ENCODE measurements around the gene ZMYM4. TPM values are rescaled to one million over a fixed set of nuclear protein-coding genes. Genes with fewer than 3 reads are reported as not detected.

The ZMYM4 gene
- total RNA-seq, 4 donors from 2014 or later = 19.7 to 84.9 (median 49.9) TPM

DNA sequence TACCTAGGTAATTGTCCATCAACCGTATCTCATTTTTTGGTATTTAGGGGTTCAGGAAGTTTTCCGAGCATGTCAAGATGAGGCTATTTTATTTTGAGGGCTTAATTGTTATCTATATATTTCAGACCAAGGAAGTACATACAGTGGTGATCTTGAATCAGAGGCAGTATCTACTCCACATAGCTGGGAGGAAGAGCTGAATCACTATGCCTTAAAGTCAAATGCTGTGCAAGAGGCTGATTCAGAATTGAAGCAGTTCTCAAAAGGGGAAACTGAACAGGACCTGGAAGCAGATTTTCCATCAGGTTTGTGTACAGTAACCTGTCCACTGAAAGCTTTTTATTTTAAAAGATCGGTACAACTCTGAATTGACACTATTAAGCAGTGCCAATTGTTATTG lies 130.2 kb downstream of the ZMYM4 start:
- Histone ChIP-seq H3K27ac (no peak overlapping the region), H3K27me3 (no peaks in the 10 kb centered on the region), H3K36me3 (no peaks in the 10 kb centered on the region), H3K9me3 (no peaks in the 10 kb centered on the region), H3K4me3 (no peak overlapping the region), H3K4me1 (no peaks in the 10 kb centered on the region)
- DNase-seq = no peak
- no peak for TF ChIP-seq POLR2A (IDR thresholded peaks at IDR 0.05)
- TF ChIP-seq, protein P1, sequence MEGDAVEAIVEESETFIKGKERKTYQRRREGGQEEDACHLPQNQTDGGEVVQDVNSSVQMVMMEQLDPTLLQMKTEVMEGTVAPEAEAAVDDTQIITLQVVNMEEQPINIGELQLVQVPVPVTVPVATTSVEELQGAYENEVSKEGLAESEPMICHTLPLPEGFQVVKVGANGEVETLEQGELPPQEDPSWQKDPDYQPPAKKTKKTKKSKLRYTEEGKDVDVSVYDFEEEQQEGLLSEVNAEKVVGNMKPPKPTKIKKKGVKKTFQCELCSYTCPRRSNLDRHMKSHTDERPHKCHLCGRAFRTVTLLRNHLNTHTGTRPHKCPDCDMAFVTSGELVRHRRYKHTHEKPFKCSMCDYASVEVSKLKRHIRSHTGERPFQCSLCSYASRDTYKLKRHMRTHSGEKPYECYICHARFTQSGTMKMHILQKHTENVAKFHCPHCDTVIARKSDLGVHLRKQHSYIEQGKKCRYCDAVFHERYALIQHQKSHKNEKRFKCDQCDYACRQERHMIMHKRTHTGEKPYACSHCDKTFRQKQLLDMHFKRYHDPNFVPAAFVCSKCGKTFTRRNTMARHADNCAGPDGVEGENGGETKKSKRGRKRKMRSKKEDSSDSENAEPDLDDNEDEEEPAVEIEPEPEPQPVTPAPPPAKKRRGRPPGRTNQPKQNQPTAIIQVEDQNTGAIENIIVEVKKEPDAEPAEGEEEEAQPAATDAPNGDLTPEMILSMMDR (IDR thresholded peaks at IDR 0.05) = no peak
- intact Hi-C loops (cut with DNase I; ENCODE audit: low total_unique reads) = no loop called here

DNA sequence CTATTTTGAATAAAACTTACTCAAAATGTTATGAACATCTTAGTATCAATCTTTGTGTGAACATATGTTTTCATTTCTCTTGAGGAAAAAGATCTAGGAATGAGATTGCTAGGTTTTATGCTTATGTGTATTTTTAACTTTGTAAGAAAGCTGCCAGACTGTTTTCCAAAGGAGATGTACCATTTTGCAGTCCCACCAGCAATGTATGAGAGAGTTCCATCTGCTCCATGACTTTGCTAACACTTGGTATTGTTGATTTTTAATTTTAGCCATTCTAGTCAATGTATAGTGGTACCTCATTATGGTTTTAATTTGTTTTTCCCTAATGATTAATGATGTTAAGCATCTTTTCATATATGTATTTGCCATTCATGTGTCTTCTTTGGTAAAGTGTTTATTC lies 132.5 kb downstream of the ZMYM4 start:
- intact Hi-C loops (cut with DNase I; ENCODE audit: low total_unique reads) = no loop called here
- no peaks in the 10 kb centered on the region for H3K36me3 ChIP-seq
- H3K9me3 ChIP-seq = no peaks in the 10 kb centered on the region
- H3K27me3 ChIP-seq = no peaks in the 10 kb centered on the region
- H3K27ac ChIP-seq = no peak overlapping the region
- H3K4me3 ChIP-seq = no peak overlapping the region
- DNase-seq = no peak
- no peaks in the 10 kb centered on the region for H3K4me1 ChIP-seq
- no peak for TF ChIP-seq POLR2A (IDR thresholded peaks at IDR 0.05)
- TF ChIP-seq, protein P1 (IDR thresholded peaks at IDR 0.05) = no peak

DNA sequence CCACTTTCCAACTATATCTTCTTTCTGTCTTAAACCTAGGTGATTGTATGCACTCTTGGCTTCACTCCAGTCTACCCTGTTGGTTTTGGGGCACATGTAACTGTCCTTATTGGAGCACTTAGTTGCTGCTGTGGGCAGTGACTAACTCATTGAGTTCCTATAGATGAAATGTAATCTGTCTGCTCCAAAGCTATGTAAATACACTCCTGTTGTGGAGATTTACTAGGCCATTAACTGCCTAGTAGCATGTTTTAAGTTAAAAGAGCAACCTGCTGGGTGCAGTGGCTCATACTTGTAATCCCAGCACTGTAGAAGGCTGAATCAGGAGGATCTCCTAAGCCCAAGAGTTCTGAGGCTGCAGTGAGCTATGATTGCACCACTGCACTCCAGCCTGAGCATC lies 137.6 kb downstream of the ZMYM4 start:
- DNase-seq = no peak
- H3K27ac ChIP-seq = no peak overlapping the region
- H3K36me3 ChIP-seq = no peaks in the 10 kb centered on the region
- intact Hi-C loops (cut with DNase I; ENCODE audit: low total_unique reads) = no loop called here
- H3K4me3 ChIP-seq = no peak overlapping the region
- no peaks in the 10 kb centered on the region for H3K4me1 ChIP-seq
- no peaks in the 10 kb centered on the region for H3K27me3 ChIP-seq
- TF ChIP-seq POLR2A (IDR thresholded peaks at IDR 0.05) = no peak
- TF ChIP-seq, protein P1 (IDR thresholded peaks at IDR 0.05) = no peak
- no peaks in the 10 kb centered on the region for H3K9me3 ChIP-seq

DNA sequence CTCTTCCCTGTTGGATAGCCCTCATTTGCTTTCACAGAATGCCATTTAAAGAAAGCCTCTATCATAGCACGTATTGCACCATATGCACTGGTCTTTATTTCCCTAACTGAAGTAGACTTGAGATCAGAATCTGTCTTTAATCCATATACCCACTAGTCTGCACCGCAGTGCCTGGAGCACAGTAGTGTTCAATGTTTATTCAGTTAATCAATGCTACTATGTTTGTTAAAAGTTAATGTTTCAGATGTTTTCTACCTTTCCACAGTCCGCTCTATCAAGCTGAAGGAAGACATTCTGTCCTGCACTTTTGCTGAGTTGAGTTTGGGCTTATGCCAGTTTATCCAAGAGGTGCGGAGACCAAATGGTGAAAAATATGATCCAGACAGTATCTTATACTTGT lies 139.2 kb downstream of the ZMYM4 start:
- Histone ChIP-seq H3K4me1 (no peaks in the 10 kb centered on the region), H3K9me3 (no peaks in the 10 kb centered on the region), H3K4me3 (no peak overlapping the region), H3K36me3 (no peaks in the 10 kb centered on the region), H3K27me3 (no peaks in the 10 kb centered on the region), H3K27ac (no peak overlapping the region)
- TF ChIP-seq POLR2A (IDR thresholded peaks at IDR 0.05) = no peak
- TF ChIP-seq, protein P1 (IDR thresholded peaks at IDR 0.05) = no peak
- DNase-seq = no peak
- intact Hi-C loops (cut with DNase I; ENCODE audit: low total_unique reads) = no loop called here

DNA sequence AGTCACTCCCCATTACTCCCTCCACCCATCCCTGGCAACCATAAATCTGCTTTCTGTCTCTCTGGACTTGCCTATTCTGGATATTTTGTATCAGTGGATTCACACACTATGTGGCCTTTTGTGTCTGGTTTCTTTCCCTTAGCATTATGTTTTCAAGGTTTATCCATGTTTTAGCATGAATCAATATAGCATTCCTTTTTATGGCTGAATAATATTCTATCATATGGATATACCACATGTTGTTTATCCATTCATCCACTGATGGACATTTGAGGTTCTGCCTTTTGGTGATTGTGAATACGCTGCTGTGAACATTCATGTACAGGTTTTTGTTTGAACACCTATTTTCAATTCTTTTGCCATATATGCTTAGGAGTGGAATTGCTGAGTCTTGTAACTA lies 140.4 kb downstream of the ZMYM4 start:
- DNase-seq = no peak
- no peaks in the 10 kb centered on the region for H3K27me3 ChIP-seq
- H3K36me3 ChIP-seq = no peaks in the 10 kb centered on the region
- H3K4me3 ChIP-seq = no peak overlapping the region
- no peaks in the 10 kb centered on the region for H3K9me3 ChIP-seq
- intact Hi-C loops (cut with DNase I; ENCODE audit: low total_unique reads) = no loop called here
- no peaks in the 10 kb centered on the region for H3K4me1 ChIP-seq
- TF ChIP-seq POLR2A (IDR thresholded peaks at IDR 0.05) = no peak
- TF ChIP-seq, protein P1 (IDR thresholded peaks at IDR 0.05) = no peak
- H3K27ac ChIP-seq = no peak overlapping the region
